Adipocyte (in vitro differentiated cells): ENCODE data around the gene TMEM181.
"Not testable (repeated sequence)": the region's sequence is repeated elsewhere in the genome, so short reads cannot be mapped to it uniquely, and the experiment has no call there.

Source experiments
- DNase-seq: peaks from one replicate; pipeline ENCODE4 v3.0.0-alpha.2; 2015; ENCODE audit warnings: low read depth
- H3K27me3 ChIP-seq: replicated peaks from 2 replicates; pipeline ENCODE4 v1.7.0; 2013; ENCODE audit warnings: mild to moderate bottlenecking, low read length, moderate library complexity; ENCODE audit not compliant: control insufficient read depth, insufficient read depth
- H3K36me3 ChIP-seq: 2 replicates; pipeline ENCODE4 v1.7.0; 2013; ENCODE audit warnings: low read length, mild to moderate bottlenecking, moderate library complexity; ENCODE audit not compliant: control insufficient read depth, insufficient read depth, severe bottlenecking
- H3K4me1 ChIP-seq: 2 replicates; pipeline ENCODE4 v1.7.0; 2013; ENCODE audit warnings: mild to moderate bottlenecking, low read length, moderate library complexity; ENCODE audit not compliant: control insufficient read depth, insufficient read depth
- H3K4me3 ChIP-seq: 2 replicates; pipeline ENCODE4 v1.7.0; 2013; ENCODE audit warnings: mild to moderate bottlenecking, low read length, moderate library complexity
- H3K9ac ChIP-seq: 2 replicates; pipeline ENCODE4 v1.7.0; 2013; ENCODE audit warnings: mild to moderate bottlenecking, low read length, moderate library complexity
- H3K9me3 ChIP-seq: 2 replicates; pipeline ENCODE4 v1.7.0; 2013; ENCODE audit warnings: mild to moderate bottlenecking, low read length, moderate library complexity; ENCODE audit not compliant: control insufficient read depth

TMEM181 gene

GRCh38 chr6:158656986-158657385 is 97.1 kb downstream of the TMEM181 start:
- not testable (repeated sequence) for H3K36me3 ChIP-seq, H3K4me3 ChIP-seq, H3K9me3 ChIP-seq, H3K9ac ChIP-seq, H3K27me3 ChIP-seq
- peaks cover 22% of the 10 kb centered on the region for H3K4me1 ChIP-seq
- peak; percentile 57 for DNase-seq

DNA sequence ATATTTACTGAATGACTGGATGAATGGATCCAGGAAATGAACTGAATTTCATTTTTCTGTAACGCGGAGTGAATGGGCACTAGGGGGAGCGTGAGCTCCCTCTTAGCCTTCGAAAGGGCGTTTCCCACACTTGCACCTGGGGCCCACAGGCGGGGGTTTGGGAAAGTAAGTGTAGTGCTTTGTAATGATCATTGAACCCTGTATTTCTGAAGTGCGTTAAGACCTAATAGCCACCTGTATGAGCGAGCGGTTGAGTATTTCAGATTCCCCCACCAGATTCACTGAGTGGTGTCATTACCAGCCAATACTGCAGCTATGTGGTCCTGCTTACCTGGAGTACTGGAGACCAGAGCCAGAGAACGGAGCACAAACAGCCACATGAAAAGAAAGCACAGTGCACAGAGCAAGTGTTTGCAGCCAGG is 100.5 kb downstream of the TMEM181 start:
- DNase-seq = peak; percentile 31
- no peaks in the 10 kb centered on the region for H3K36me3 ChIP-seq
- no peak overlapping the region for H3K9ac ChIP-seq
- H3K4me3 ChIP-seq = no peak overlapping the region
- peaks cover 21% of the 10 kb centered on the region for H3K4me1 ChIP-seq
- H3K27me3 ChIP-seq = no peaks in the 10 kb centered on the region
- no peaks in the 10 kb centered on the region for H3K9me3 ChIP-seq

- H3K4me3 ChIP-seq = no peak overlapping the region
- no peaks in the 10 kb centered on the region for H3K9me3 ChIP-seq
- DNase-seq = no peak
- no peak overlapping the region for H3K9ac ChIP-seq
- no peaks in the 10 kb centered on the region for H3K27me3 ChIP-seq
- H3K4me1 ChIP-seq = peaks cover 16% of the 10 kb centered on the region
- no peaks in the 10 kb centered on the region for H3K36me3 ChIP-seq
Observed at GRCh38 chr6:158661156-158661685, 101.3 kb downstream of the TMEM181 start.

GRCh38 chr6:158662607-158662953 is 102.7 kb downstream of the TMEM181 start:
- peaks cover 28% of the 10 kb centered on the region for H3K4me1 ChIP-seq
- peak overlapping the region; percentile 43 for H3K9ac ChIP-seq
- H3K36me3 ChIP-seq = no peaks in the 10 kb centered on the region
- H3K4me3 ChIP-seq = peak overlapping the region; percentile 57
- H3K27me3 ChIP-seq = no peaks in the 10 kb centered on the region
- no peak for DNase-seq
- no peaks in the 10 kb centered on the region for H3K9me3 ChIP-seq

GRCh38 chr6:158662954-158663624 is 103.2 kb downstream of the TMEM181 start:
- peaks cover 32% of the 10 kb centered on the region for H3K4me1 ChIP-seq
- no peaks in the 10 kb centered on the region for H3K36me3 ChIP-seq
- peak overlapping the region; percentile 43 for H3K9ac ChIP-seq
- no peaks in the 10 kb centered on the region for H3K9me3 ChIP-seq
- H3K27me3 ChIP-seq = no peaks in the 10 kb centered on the region
- H3K4me3 ChIP-seq = peak overlapping the region; percentile 57
- DNase-seq = no peak

GRCh38 chr6:158663625-158664165 is 103.8 kb downstream of the TMEM181 start:
- no peak overlapping the region for H3K4me3 ChIP-seq
- H3K27me3 ChIP-seq = no peaks in the 10 kb centered on the region

DNA sequence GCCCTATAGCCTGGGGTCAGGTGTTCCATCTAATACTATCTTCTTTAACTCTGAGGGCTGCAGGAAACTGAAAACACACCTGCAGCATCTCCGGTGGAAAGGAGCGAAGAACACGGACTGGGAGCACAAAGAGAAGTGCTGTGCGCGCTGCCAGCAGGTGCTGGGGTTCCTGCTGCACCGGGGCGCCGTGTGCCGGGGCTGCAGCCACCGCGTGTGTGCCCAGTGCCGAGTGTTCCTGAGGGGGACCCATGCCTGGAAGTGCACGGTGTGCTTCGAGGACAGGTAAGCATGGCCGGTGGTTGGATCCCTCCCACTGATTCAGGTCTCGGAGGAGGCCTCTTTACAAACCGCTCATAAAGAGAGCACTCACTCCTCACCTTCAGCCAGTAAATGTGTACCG is 105.4 kb downstream of the TMEM181 start:
- no peak for DNase-seq
- Histone ChIP-seq H3K9ac (no peak overlapping the region), H3K27me3 (no peaks in the 10 kb centered on the region), H3K4me1 (peaks cover 47% of the 10 kb centered on the region), H3K9me3 (no peaks in the 10 kb centered on the region), H3K4me3 (no peak overlapping the region), H3K36me3 (no peaks in the 10 kb centered on the region)

More at GRCh38 chr6:158663625-158664165, 103.8 kb downstream of the TMEM181 start:
- no peaks in the 10 kb centered on the region for H3K9me3 ChIP-seq
- H3K36me3 ChIP-seq = no peaks in the 10 kb centered on the region
- peak overlapping the region; percentile 43 for H3K9ac ChIP-seq
- DNase-seq = no peak
- H3K4me1 ChIP-seq = peaks cover 37% of the 10 kb centered on the region

- Histone ChIP-seq H3K36me3 (no peaks in the 10 kb centered on the region), H3K9ac (no peak overlapping the region), H3K4me3 (no peak overlapping the region), H3K27me3 (no peaks in the 10 kb centered on the region), H3K9me3 (no peaks in the 10 kb centered on the region), H3K4me1 (peaks cover 47% of the 10 kb centered on the region)
- peak; percentile 85 for DNase-seq
Observed at GRCh38 chr6:158666628-158667359, 106.9 kb downstream of the TMEM181 start.

GRCh38 chr6:158667360-158667981 is 107.6 kb downstream of the TMEM181 start:
- H3K9me3 ChIP-seq = no peaks in the 10 kb centered on the region
- H3K4me1 ChIP-seq = peaks cover 45% of the 10 kb centered on the region
- H3K9ac ChIP-seq = no peak overlapping the region
- no peak overlapping the region for H3K4me3 ChIP-seq
- DNase-seq = no peak
- no peaks in the 10 kb centered on the region for H3K36me3 ChIP-seq
- no peaks in the 10 kb centered on the region for H3K27me3 ChIP-seq

- no peak for DNase-seq
- Histone ChIP-seq H3K36me3 (no peaks in the 10 kb centered on the region), H3K4me3 (no peak overlapping the region), H3K27me3 (no peaks in the 10 kb centered on the region), H3K9ac (no peak overlapping the region), H3K4me1 (peaks cover 33% of the 10 kb centered on the region), H3K9me3 (no peaks in the 10 kb centered on the region)
Observed at GRCh38 chr6:158668707-158669103, 108.8 kb downstream of the TMEM181 start.
